Stimulated activated CD8-positive, alpha-beta memory T cell treated with anti-CD3 and anti-CD28 coated beads, Interleukin-15, amount 100 ng/mL, for 24 hours (primary cell): ENCODE data around the gene CSNK2A1.

Experiments used
- DNase-seq: peaks from one replicate; pipeline ENCODE4 v3.0.0-alpha.2; 2020; ENCODE audit warnings: low read depth

CSNK2A1 gene

GRCh38 chr20:563187-563586 lies 19.6 kb upstream of the CSNK2A1 start:
- DNase-seq: no peak

DNA sequence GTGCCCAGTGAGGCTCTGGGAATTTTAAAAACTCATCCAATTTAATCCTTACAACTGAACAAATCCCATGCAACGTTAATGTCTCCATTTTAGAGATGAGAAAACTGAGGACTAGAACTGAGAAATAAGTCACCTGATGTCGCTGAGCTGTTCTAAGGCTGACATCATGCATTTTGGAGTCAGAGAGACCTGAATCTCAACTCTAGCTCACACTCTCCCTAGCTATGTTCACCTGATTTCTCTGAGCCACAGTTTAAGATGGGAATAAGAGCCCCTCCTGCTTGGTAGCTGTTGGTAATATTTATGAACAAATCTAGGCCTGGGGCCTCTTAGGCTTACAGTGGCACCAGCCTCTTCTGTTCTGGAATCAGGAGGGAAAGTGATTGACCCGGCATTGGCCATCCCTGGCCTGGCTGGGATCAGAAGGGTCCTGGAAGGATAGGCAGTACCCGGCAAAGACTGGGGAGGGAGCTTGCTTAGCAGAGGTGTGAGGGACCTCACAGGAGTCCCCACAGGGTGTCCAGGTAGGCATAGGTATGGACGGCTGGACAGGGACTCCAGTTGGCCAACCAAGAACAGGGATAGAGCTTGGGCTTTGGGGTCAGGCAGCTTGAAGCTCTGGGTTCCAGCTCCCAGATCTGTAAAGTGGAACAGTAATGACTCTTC lies 18.8 kb upstream of the CSNK2A1 start:
- DNase-seq: no peak

DNA sequence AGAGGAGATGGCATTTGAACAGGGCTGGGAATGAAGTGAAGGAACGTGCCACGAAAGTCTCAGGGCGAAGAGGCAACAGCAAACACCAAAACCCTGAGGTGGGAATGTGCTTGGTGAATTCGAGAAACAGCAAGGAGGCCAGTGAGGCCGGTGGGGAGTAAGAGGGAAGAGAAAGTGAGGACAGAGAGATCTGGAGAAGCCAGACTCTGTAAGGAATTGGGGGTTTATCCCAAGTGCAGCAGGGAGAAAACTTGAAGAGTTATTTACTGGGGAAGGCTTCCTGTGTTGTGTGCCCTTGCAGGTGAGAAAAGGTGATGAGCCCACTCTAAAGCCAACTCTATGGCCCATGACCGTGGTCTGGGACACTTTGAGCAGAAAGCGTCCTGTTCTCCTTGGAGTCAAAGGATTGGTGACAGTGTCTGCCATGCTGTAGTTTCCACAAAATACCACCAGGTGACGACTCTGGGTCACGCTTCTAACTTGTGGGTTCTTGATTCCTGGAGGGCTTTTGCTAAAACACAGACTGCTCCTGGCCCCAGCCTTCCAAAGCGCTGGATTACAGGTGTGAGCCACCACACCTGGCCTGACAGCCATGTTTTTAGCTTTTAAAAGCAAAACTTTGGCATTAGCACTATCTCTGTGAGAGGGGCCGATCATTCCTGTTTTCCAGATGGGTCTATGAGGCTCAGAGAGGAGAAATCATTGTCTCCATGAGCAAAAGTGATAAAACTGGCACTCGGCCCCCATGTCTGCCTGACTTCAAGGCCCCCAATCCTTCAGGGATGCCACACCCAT lies 18.0 kb upstream of the CSNK2A1 start:
- DNase-seq: no peak

- DNase-seq: no peak
These were observed 17.1 kb upstream of the CSNK2A1 start for GRCh38 chr20:560680-561079.

- DNase-seq: no peak
These were observed 14.5 kb upstream of the CSNK2A1 start for GRCh38 chr20:558117-558516.

DNA sequence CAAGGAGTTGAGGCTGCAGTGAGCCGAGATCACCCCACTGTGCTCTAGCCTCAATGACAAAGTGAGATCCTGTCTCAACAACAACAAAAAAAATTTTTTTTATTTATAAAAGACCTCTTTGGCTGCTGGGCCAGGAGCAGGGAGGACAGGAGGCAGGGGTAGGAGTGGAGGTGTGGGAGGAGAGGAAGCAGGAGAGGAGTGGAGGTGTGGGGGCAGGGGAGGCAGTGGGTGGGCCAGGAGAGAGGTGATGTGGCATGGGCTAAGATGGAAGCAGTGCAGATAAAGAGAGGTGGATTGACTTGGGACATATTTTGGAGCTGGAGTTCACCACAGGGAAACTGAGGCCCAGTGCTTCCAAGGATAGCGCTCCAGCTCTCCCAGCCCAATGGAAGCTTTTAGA lies 13.4 kb upstream of the CSNK2A1 start:
- DNase-seq: no peak

GRCh38 chr20:555976-556385 lies 12.4 kb upstream of the CSNK2A1 start:
- no peak for DNase-seq

DNA sequence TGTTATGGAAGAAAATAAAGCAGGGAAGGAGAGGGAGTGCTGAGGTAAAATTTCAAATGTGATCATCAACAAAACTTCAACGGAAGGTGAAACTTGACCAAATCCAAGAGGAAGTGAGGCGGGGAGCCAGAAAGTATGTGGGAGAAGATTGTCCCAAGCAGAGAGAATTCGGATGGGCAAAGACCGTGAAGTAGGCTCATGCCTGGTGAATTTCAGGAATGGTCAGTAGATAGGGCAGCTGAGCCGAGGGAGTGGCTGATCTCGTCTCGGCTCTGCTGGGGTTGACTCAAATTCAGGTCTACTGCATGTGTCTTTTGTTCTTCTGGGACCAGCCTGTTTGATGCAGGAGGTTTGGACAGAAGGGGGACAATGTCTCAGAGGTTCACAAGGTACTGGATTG lies 7.0 kb upstream of the CSNK2A1 start:
- DNase-seq: no peak

DNA sequence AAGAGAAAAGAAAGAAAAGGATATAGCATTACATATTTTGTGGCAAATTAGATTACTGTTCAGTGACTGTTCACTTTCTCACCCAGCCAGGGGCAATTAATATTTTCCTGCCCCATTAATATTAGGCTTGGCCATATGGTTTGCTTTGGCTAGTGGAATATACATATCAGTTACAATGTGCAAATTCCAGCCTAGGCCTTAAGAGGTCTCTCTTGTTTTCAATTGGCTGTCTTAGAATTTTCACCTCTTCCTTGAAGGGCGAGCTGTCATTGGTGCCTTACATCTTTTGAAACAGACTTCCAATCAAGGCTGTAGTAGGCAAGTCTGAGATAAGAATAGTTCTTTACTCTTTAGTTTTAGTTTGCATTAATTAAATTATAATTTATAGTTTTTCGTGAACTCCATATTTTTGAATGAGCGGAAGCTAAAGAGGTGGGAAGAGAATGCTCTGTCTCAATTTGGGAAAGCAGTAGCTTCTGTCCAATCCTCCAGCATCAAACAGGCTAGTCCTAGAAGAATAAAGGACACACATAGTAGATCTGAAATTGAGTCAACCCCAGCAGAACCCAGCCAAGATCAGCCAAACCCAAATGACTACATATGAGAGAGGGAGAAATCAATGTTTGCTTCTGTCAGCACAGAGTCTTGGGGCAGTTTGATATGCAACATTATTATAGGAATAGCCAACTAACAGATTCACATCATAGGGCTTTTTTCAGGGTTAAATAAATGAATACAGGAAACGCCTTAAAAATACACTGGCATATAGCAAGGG lies 6.3 kb upstream of the CSNK2A1 start:
- DNase-seq: no peak

DNA sequence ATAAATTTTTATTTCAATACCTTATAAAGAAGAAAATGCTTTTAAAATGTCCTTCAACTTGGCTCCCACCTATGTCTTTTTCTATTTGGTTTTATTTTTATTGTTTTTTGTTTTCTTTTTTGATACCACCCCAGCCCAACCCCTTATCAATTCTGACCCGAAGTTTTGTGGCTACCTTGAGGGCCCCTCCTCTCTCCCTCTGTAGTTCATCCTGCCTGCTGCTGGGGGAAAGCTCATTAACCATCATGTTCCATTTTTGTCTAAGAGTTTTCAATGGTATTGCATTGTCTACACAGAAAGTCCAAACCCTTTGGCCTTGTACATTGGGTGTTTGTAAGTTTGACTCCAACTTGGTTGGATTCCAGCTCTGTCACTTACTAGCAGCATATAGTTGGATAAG lies 5.3 kb upstream of the CSNK2A1 start:
- DNase-seq: no peak

DNA sequence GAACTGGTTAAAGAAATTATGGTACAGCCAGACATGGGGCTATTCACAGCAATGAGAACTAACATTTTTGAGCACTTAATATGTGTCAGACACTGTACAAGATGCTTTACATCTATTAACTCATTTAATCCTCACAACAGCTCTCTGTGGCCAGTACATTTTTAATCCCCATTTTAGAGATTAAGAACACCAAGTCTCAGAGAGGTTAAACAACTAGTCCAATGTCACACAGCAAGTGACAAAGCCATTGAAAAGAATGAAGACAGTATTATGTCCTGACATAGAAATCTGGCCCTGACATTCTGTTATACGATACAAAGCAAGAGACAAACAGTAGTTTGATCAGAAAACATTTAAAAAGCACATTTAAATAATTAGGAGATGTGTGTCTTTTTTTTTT lies 3.8 kb upstream of the CSNK2A1 start:
- DNase-seq: no peak

- DNase-seq: no peak
These were observed 2.8 kb upstream of the CSNK2A1 start for GRCh38 chr20:546353-546752.

- DNase-seq: no peak
These were observed 649 bp upstream of the CSNK2A1 start for GRCh38 chr20:544153-544725.

GRCh38 chr20:542777-543368 lies 717 bp downstream of the CSNK2A1 start:
- no peak for DNase-seq

- no peak for DNase-seq
These were observed 3.0 kb downstream of the CSNK2A1 start for GRCh38 chr20:540391-541201.

- no peak for DNase-seq
These were observed 3.7 kb downstream of the CSNK2A1 start for GRCh38 chr20:539848-540247.

DNA sequence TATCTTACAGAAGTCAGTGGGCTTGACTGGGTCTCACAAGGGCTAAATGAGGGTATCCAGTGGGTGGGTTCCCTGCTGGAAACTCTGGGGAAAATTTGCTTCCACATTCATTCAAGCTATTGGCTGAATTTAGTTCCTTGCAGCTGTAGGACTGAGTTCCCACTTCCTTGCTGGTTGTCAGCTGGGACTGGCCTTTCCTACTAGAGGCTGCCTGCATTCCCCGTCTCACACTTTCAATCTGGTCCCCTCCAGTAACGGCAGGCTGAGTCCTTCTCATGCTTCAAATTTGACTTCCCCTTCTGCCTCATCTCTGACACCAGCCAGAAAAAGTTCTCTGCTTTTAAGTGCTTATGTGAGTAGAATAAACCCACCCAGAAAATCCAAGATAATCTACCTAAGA lies 4.4 kb downstream of the CSNK2A1 start:
- no peak for DNase-seq

DNA sequence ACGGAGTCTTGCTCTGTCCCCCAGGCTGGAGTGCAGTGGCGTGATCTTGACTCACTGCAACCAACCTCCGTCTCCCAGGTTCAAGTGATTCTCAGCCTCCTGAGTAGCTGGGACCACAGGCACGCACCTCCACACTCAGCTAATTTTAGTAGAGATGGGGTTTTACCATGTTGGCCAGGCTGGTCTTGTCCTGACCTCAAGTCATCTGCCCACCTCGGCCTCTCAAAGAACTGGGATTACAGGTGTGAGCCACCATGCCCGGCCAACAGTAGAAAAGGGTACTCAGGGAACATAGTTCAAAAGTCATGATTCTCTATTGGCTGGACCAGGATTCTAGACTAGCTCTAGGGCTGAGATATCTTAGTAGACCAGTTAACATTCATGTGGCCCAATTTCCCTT lies 5.6 kb downstream of the CSNK2A1 start:
- DNase-seq: no peak

GRCh38 chr20:536426-537010 lies 7.1 kb downstream of the CSNK2A1 start:
- DNase-seq: no peak

- no peak for DNase-seq
These were observed 7.6 kb downstream of the CSNK2A1 start for GRCh38 chr20:535958-536357.

DNA sequence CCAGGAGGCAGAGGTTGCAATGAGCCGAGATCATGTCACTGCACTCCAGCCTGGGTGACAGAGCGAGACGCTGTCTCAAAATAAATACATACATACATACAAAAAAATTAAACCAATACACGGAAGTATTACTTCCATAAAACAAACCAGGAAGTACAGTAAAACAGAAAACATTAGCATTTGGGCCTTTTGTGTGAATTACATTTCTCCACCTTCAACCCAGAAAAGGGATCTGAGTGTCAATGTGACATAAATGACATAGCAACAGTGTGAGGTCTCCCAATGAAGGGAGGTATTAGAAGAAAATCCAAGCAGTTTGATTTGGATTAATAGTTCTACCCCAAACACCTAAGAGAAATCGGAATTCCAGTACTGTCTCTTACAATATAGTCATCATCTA lies 10.1 kb downstream of the CSNK2A1 start:
- no peak for DNase-seq
